G401.6 (cell line): ENCODE results near the gene VCL.

Source experiments
- FAIRE-seq: peaks from 2 replicates; lab custom pipeline; 2012; peaks lifted over from hg19 to GRCh38; lab: Jason Lieb, UNC

Gene VCL

DNA sequence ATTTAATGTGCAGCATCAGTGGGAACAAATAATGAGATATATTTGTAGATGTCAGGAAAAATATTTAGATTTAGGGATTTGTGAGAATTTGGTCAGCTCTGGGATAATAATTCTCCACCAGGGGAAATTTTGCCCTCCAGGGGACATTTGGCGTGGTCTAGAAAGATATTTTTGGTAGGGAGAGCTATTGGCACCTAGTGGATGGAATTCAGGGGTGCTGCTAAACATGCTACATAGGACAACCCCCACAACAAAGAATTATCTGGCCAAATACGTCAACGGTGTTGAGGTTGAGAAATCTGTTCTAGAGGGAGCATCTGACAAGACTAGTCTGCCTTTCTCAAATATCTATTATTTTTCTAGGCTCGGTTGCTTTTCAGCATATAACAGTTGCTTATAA is 155.2 kb downstream of the VCL start:
- FAIRE-seq, result no peak

DNA sequence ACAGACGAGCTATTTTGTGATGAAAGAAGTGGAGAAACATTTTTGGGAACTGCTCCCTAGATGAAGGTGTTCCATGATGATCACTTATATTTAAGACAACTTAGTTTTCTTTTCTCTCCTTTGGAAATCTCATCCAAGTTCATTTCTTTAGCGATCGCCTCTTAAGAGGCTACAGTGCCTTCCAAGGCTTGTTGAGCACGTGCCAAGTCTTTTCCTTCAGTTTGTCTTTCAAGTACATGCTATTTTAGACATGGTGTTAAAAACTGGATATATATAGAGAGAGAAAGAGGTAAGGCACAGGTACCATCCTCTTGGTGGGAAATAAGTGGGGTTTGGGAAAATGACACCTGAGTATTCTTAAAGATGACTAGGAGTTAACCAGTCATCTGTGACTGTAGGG is 155.8 kb downstream of the VCL start:
- no peak for FAIRE-seq

DNA sequence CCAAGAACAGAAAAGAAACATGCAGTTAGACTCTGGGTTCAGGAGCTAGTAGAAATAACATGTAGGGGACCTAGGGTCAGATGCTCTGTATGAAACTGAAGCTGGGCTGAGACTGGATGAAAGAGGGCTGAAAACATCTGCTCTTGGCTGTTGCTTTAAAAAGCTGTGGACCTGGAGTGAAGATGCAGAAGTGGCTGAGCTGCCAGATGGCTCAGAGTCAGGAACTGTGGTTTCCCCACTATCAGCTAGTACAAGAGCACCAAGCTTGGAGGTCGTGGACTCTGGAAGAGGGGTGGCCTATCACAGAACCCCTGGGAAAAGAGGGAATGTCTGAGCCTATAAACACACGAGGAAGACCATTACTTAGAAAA is 159.0 kb downstream of the VCL start:
- FAIRE-seq, result no peak

DNA sequence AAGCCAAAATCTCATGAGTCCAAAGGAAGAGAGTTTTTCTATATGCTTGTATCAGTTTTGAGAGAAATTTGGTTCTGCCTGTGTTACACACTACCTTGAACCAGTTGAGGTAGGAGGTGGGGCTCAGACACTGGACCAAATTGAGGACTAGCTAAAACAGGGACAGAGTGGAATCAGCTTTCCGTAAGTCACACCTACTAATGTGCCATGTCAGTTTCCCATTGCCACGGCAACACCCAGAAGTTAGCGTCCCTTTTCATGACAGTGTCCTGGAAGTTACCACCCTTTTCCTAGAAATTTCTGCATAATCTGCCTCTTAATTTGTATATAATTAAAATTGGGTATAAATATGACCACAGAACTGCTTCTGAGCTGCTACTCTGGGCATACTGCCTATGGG is 162.1 kb downstream of the VCL start:
- no peak for FAIRE-seq

DNA sequence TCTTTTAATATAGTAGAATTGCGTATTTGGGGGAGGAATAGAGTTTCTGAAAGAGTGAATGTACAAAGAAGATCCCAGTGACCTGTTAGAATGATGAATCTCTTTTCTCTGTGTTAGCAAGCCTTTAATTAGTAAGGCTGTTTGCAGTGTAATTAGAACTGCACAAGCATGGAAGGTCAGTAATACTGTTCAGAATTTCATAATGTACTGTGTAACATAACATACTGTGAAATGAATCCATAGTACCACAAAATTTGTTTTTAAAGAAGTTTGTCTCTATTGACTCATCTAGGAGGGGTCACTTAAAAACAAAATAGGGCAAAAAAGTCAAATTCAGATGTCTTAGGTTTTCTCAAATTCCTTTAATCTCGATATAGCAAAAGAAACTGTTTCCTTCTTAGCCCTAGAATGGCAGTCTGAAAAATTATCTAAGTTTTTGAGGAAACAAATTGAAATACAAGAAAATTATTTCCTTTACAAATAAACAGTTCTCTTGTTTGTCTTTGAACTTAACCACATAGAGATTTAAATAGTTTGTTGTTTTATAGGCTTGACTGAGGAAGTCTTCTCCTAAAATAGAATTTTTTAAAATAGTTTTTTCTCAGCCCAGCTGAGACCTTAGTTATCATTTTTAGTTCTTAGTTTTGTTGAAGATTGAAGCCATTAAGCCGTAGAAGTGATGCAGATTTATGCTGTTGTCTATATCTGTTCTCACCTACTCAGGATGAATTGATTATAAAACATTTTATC is 165.6 kb downstream of the VCL start:
- FAIRE-seq, result no peak

DNA sequence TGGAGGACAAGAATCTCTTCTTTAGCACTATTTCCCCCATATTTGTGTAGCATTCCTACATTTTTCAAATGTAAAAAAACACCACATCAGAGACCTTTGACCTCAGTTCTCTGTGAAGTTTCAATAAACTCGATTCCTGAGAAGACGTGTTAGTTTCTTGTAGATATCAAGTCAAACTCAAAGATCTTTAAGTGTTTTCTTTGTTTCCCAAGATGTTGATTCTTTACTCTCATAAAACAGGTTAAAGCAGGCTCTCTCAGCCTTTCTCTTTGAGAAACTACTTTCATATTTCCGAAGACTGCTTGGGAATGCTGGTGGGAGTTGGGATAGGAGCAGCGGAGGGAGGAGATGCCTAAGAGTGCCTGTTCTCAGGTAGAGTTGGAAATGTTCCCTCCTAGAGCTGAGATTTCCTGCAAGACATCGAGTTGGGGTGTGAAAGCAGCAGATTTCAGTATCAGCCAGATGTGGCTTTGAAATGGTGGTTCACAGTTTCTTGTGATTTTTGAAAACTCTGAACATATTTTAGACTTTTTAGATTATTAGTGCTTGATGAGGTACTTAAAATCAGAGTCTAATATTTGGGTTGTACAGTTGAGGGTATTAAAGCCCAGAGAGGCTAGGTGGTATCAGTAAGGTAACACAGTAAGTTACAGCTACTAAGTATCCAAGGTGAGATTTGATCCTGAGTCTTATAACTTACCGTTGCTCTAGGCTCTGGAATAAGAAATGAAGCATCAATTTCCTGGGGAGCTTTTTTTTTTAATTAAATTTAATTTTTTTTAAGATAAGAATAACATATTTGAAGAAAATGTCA is 167.0 kb downstream of the VCL start:
- no peak for FAIRE-seq

DNA sequence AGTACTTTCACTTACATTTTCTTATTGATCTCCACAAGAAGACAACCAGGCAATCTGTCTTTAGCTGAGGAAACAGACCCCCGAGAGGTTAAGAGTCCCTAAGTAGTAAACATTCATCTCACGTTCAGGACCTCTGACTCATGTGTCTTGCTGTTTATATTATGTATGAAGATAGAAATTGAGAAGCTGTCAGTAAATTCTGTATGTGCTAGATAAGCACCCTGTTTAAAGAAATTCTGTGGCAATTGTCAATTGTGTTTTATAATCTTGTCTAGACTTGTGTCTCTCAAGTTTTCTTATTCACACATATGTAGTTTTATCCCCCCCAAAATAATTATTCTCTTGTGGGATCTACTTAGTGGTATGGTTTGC is 167.6 kb downstream of the VCL start:
- FAIRE-seq, result no peak

DNA sequence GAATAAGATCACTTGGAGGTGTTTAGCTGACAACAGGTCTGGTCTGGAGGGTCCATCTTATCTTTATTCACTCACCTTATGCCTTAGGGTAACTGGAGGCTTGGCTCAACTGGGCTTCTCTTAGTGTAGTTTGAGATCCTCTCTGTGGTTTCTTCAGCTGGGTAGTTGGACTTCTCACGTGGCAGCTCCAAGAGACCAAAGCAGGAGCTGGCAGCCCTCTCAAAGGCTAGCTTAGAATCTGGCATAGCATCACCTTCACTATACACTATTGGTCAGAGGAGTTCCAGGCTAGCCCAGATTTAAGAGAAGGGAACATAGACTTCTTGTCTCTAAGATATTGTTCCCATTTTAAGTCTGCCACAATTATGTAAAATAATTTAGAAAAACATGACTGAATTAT is 169.5 kb downstream of the VCL start:
- FAIRE-seq, result no peak
